Measurements from ENCODE around the gene IGDCC3. TPM values are rescaled to one million over a fixed set of nuclear protein-coding genes. Genes with fewer than 3 reads are reported as not detected.

IGDCC3 gene
- polyA plus RNA-seq, 1 donor (not counting 4 experiments of a cell fraction or from before 2014, with no cell fraction given): not detected

- Histone ChIP-seq H3K27ac (ENCODE audit: control insufficient read depth, insufficient read depth, low read length) (no peak overlapping the region), H3K4me2 (ENCODE audit: control insufficient read depth, extremely low read depth, insufficient read depth, low read depth, low read length) (no peak overlapping the region), H3K4me1 (ENCODE audit: control insufficient read depth, extremely low read depth, insufficient read depth, low read length) (no peaks in the 10 kb centered on the region), H2AFZ (ENCODE audit: control insufficient read depth, low read length) (no peak overlapping the region), H3K36me3 (ENCODE audit: control insufficient read depth in 2 of 2, extremely low read depth in 1 of 2, insufficient read depth in 2 of 2, low read length in 2 of 2) (no peaks in the 10 kb centered on the region), H3K79me2 (ENCODE audit: control insufficient read depth, insufficient read depth, low read length) (no peaks in the 10 kb centered on the region), H3K4me3 (ENCODE audit: control insufficient read depth in 2 of 3, extremely low read depth in 1 of 3, insufficient read depth in 2 of 3, low read depth in 1 of 3, low read length in 3 of 3) (no peak overlapping the region), H4K20me1 (ENCODE audit: control insufficient read depth, extremely low read depth, insufficient read depth, low read length) (no peaks in the 10 kb centered on the region), H3K9me3 (ENCODE audit: control insufficient read depth, low read depth, low read length) (no peaks in the 10 kb centered on the region), H3K9ac (ENCODE audit: control insufficient read depth, extremely low read depth, insufficient read depth, low read length) (no peak overlapping the region), H3K9me1 (ENCODE audit: control insufficient read depth, extremely low read depth, insufficient read depth, low read length) (no peaks in the 10 kb centered on the region), H3K27me3 (ENCODE audit: control insufficient read depth, extremely low read depth, insufficient read depth, low read length) (peaks cover 18% of the 10 kb centered on the region)
- TF ChIP-seq CTCF (optimal IDR thresholded peaks at IDR 0.05 in 1 of 3, IDR thresholded peaks at IDR 0.05 in 1 of 3, conservative IDR thresholded peaks at IDR 0.05 in 1 of 3; ENCODE audit: extremely low read depth in 1 of 3, insufficient read depth in 2 of 3, low read length in 3 of 3) (no peak), EZH2 (IDR thresholded peaks at IDR 0.05; ENCODE audit: low read length) (no peak)
- DNase-seq (ENCODE audit: low read depth, low spot score): no peak
- FAIRE-seq: no peak
- dilution Hi-C loops (cut with MboI; ENCODE audit: extremely low pct_ligation_motif_present, low sequenced_read_pairs): no loop called here
Measured at GRCh38 chr15:65329288-65329983, 48.4 kb downstream of the IGDCC3 start.

- H3K9me1 ChIP-seq (ENCODE audit: control insufficient read depth, extremely low read depth, insufficient read depth, low read length): no peaks in the 10 kb centered on the region
- H3K4me2 ChIP-seq (ENCODE audit: control insufficient read depth, extremely low read depth, insufficient read depth, low read depth, low read length): no peak overlapping the region
- H3K9me3 ChIP-seq (ENCODE audit: control insufficient read depth, low read depth, low read length): no peaks in the 10 kb centered on the region
- no peak overlapping the region for H3K9ac ChIP-seq (ENCODE audit: control insufficient read depth, extremely low read depth, insufficient read depth, low read length)
- H2AFZ ChIP-seq (ENCODE audit: control insufficient read depth, low read length): no peak overlapping the region
- H3K27ac ChIP-seq (ENCODE audit: control insufficient read depth, insufficient read depth, low read length): no peak overlapping the region
- no peaks in the 10 kb centered on the region for H4K20me1 ChIP-seq (ENCODE audit: control insufficient read depth, extremely low read depth, insufficient read depth, low read length)
- no peaks in the 10 kb centered on the region for H3K4me1 ChIP-seq (ENCODE audit: control insufficient read depth, extremely low read depth, insufficient read depth, low read length)
- H3K79me2 ChIP-seq (ENCODE audit: control insufficient read depth, insufficient read depth, low read length): no peaks in the 10 kb centered on the region
- dilution Hi-C loops (cut with MboI; ENCODE audit: extremely low pct_ligation_motif_present, low sequenced_read_pairs): no loop called here
- no peak for TF ChIP-seq CTCF (optimal IDR thresholded peaks at IDR 0.05 in 1 of 3, IDR thresholded peaks at IDR 0.05 in 1 of 3, conservative IDR thresholded peaks at IDR 0.05 in 1 of 3; ENCODE audit: extremely low read depth in 1 of 3, insufficient read depth in 2 of 3, low read length in 3 of 3)
- TF ChIP-seq EZH2 (IDR thresholded peaks at IDR 0.05; ENCODE audit: low read length): no peak
- no peak overlapping the region for H3K4me3 ChIP-seq (ENCODE audit: control insufficient read depth in 2 of 3, extremely low read depth in 1 of 3, insufficient read depth in 2 of 3, low read depth in 1 of 3, low read length in 3 of 3)
- H3K27me3 ChIP-seq (ENCODE audit: control insufficient read depth, extremely low read depth, insufficient read depth, low read length): peaks cover 15% of the 10 kb centered on the region
- FAIRE-seq (no peak), DNase-seq (ENCODE audit: low read depth, low spot score) (no peak)
- H3K36me3 ChIP-seq (ENCODE audit: control insufficient read depth in 2 of 2, extremely low read depth in 1 of 2, insufficient read depth in 2 of 2, low read length in 2 of 2): no peaks in the 10 kb centered on the region
Measured at GRCh38 chr15:65328506-65329287, 49.1 kb downstream of the IGDCC3 start.

Measured in keratinocyte (primary cell).